ENCODE measurements around the gene AP1G1. TPM values are rescaled to one million over a fixed set of nuclear protein-coding genes. Genes with fewer than 3 reads are reported as not detected.

Gene AP1G1
- total RNA-seq, 1 experiment from 2014 or later = 79.2 TPM

DNA sequence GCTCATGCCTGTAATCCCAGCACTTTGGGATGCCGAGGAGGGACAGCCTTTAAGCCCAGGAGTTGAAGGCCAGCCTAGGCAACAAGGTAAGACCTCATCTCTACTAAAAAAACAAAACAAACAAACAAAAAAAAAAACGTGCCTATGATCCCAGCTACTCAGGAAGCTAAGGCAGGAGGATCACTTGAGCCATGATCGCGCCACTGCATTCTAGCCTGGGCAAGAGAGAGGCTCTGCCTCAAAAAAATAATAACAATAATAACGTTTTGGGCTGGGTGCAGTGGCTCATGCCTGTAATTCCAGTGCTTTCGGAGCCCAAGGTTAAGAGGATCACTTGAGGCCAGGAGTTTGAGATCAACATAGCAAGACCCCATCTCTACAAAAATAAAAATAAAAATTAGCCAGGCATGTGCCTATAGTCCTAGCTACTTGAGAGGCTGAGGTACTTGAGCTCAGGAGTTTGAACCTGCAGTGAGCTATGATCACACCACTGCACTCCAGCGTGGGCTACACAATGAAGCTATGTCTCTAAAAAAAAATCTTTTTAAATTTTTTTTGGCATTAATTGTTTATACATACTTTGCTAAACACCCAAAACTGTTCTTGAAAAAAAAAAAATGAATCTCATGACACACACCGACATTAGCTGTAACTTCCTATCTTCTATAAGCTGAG lies 87.4 kb downstream of the AP1G1 start:
- Histone ChIP-seq H3K18ac (ENCODE audit: insufficient read length, low read depth, low read length) (no peak overlapping the region), H3K23ac (ENCODE audit: insufficient read length, low read depth, low read length) (no peak overlapping the region), H4K20me1 (ENCODE audit: control insufficient read depth, insufficient read depth, insufficient read length) (no peaks in the 10 kb centered on the region), H3K27ac (ENCODE audit: insufficient read length, low read depth, low read length) (no peak overlapping the region), H2AFZ (ENCODE audit: low read length) (no peak overlapping the region), H2BK120ac (ENCODE audit: low read depth, low read length, poor library complexity, severe bottlenecking) (no peak overlapping the region), H3K79me2 (ENCODE audit: insufficient read depth, low read length) (peaks cover 5% of the 10 kb centered on the region; the same call in 1 of the 2 replicates), H3K14ac (ENCODE audit: insufficient read depth, low read length) (no peak overlapping the region), H3K4me2 (ENCODE audit: insufficient read depth, insufficient read length, low read length) (no peak overlapping the region), H3K9ac (ENCODE audit: extremely low read depth, insufficient read length, low read length) (no peak overlapping the region), H2BK15ac (ENCODE audit: low read depth, low read length) (no peak overlapping the region), H2BK20ac (ENCODE audit: low read depth, low read length, poor library complexity, severe bottlenecking) (no peak overlapping the region), H3T11ph (ENCODE audit: low read length) (no peak overlapping the region), H2BK12ac (ENCODE audit: insufficient read length, low read depth, low read length) (no peak overlapping the region), H4K5ac (ENCODE audit: insufficient read length, low read depth, low read length) (no peak overlapping the region), H3K4ac (ENCODE audit: low read depth, low read length) (no peak overlapping the region), H3K4me1 (ENCODE audit: insufficient read depth, low read length) (no peaks in the 10 kb centered on the region; the same call in 1 of the 2 replicates), H3K23me2 (ENCODE audit: insufficient read length, low read depth, low read length, poor library complexity, severe bottlenecking) (peaks cover 3% of the 10 kb centered on the region), H3K56ac (ENCODE audit: insufficient read length, low read depth, low read length) (no peak overlapping the region), H4K8ac (replicated peaks; ENCODE audit: insufficient read length, low read depth, low read length) (no peak overlapping the region), H3K9me3 (ENCODE audit: control insufficient read depth, low read depth, low read length) (no peaks in the 10 kb centered on the region), H3K27me3 (ENCODE audit: insufficient read depth, low read length) (no peaks in the 10 kb centered on the region), H4K91ac (ENCODE audit: insufficient read length, low read depth, low read length) (no peak overlapping the region), H2AK5ac (ENCODE audit: insufficient read length, low read length) (no peak overlapping the region), H3K79me1 (ENCODE audit: insufficient read depth, low read depth, low read length, poor library complexity, severe bottlenecking) (peaks cover 3% of the 10 kb centered on the region), H2BK5ac (ENCODE audit: insufficient read length, low read length) (no peak overlapping the region)
- H3K4me3 Mint-ChIP-seq = peak overlapping the region in 1 of 2 experiments; percentile 21; a peak in 2 of 5 replicates
- peak overlapping the region in 2 of 3 experiments; percentile 44 to 73; a peak in 2 of 7 replicates for H3K27ac Mint-ChIP-seq
- peaks cover 0 to 20% (median 5%) of the 10 kb centered on the region in 3 experiments; a peak in 6 of 7 replicates for H3K36me3 Mint-ChIP-seq (ENCODE audit: insufficient read depth in 1 of 3, low read depth in 3 of 3)
- peaks cover 18% of the 10 kb centered on the region for H3K27me3 Mint-ChIP-seq (ENCODE audit: low read depth)
- no peaks in the 10 kb centered on the region; a peak in 1 of 5 replicates for H3K9me3 Mint-ChIP-seq
- peaks cover 20 to 29% of the 10 kb centered on the region in 2 experiments for H3K4me1 Mint-ChIP-seq
- WGBS (ENCODE audit: extremely low coverage, insufficient read length, low lambda C conversion rate) = no CpG with 5 or more reads among the region's 8 CpGs
- no peak for TF ChIP-seq CTCF (conservative IDR thresholded peaks at IDR 0.05)
- no peak for DNase-seq

Measured in H9 (cell line).